Measurements from ENCODE around the gene COL15A1.
"Not testable (repeated sequence)": the region's sequence is repeated elsewhere in the genome, so short reads cannot be mapped to it uniquely, and the experiment has no call there.

Gene COL15A1

GRCh38 chr9:98943682-98944056 is at the start of gene COL15A1:
Gene COL15A1 (plus strand): TSS chr9:98943907. CDS start chr9:98944062, 155 bp downstream.
- no peak for DNase-seq

GRCh38 chr9:98894171-98894570 is 49.5 kb upstream of the COL15A1 start:
- no peak for DNase-seq

GRCh38 chr9:98894761-98895160 is 48.9 kb upstream of the COL15A1 start:
- no peak for DNase-seq

- DNase-seq = no peak
Measured at GRCh38 chr9:98896632-98897031, 47.1 kb upstream of the COL15A1 start.

GRCh38 chr9:98897745-98898144 is 46.0 kb upstream of the COL15A1 start:
- no peak for DNase-seq

- DNase-seq = no peak
Measured at GRCh38 chr9:98899408-98900056, 44.2 kb upstream of the COL15A1 start.

- DNase-seq = no peak
Measured at GRCh38 chr9:98900244-98900643, 43.5 kb upstream of the COL15A1 start.

- DNase-seq = no peak
Measured at GRCh38 chr9:98900725-98901124, 43.0 kb upstream of the COL15A1 start.

- DNase-seq = not testable (repeated sequence)
Measured at GRCh38 chr9:98901843-98902242, 41.9 kb upstream of the COL15A1 start.

GRCh38 chr9:98902516-98902915 is 41.2 kb upstream of the COL15A1 start:
- DNase-seq = no peak

- no peak for DNase-seq
Measured at GRCh38 chr9:98902925-98903324, 40.8 kb upstream of the COL15A1 start.

- no peak for DNase-seq
Measured at GRCh38 chr9:98903961-98904411, 39.7 kb upstream of the COL15A1 start.

- DNase-seq = no peak
Measured at GRCh38 chr9:98905015-98905414, 38.7 kb upstream of the COL15A1 start.

GRCh38 chr9:98906273-98907040 is 37.2 kb upstream of the COL15A1 start:
- no peak for DNase-seq

- no peak for DNase-seq
Measured at GRCh38 chr9:98907055-98907454, 36.7 kb upstream of the COL15A1 start.

- no peak for DNase-seq
Measured at GRCh38 chr9:98908897-98909634, 34.6 kb upstream of the COL15A1 start.

- DNase-seq = no peak
Measured at GRCh38 chr9:98909935-98910334, 33.8 kb upstream of the COL15A1 start.

GRCh38 chr9:98911042-98911441 is 32.7 kb upstream of the COL15A1 start:
- no peak for DNase-seq

GRCh38 chr9:98911738-98912137 is 32.0 kb upstream of the COL15A1 start:
- DNase-seq = not testable (repeated sequence)

- DNase-seq = no peak
Measured at GRCh38 chr9:98912450-98912849, 31.3 kb upstream of the COL15A1 start.

- DNase-seq = no peak
Measured at GRCh38 chr9:98913044-98913443, 30.7 kb upstream of the COL15A1 start.

- no peak for DNase-seq
Measured at GRCh38 chr9:98913705-98914104, 30.0 kb upstream of the COL15A1 start.

- no peak for DNase-seq
Measured at GRCh38 chr9:98915599-98915998, 28.1 kb upstream of the COL15A1 start.

- no peak for DNase-seq
Measured at GRCh38 chr9:98916660-98917059, 27.0 kb upstream of the COL15A1 start.

Data from activated naive CD4-positive, alpha-beta T cell treated with Interleukin-2 at 50 U/mL for 16 hours (primary cell).